Measurements from ENCODE around the gene CFTR.
"Not testable (repeated sequence)": the region's sequence is repeated elsewhere in the genome, so short reads cannot be mapped to it uniquely, and the experiment has no call there.

CFTR gene

GRCh38 chr7:117682681-117683385 lies 203.0 kb downstream of the CFTR start:
- in situ Hi-C loops (cut with MboI; ENCODE audit: low sequenced_read_pairs), result no loop called here

DNA sequence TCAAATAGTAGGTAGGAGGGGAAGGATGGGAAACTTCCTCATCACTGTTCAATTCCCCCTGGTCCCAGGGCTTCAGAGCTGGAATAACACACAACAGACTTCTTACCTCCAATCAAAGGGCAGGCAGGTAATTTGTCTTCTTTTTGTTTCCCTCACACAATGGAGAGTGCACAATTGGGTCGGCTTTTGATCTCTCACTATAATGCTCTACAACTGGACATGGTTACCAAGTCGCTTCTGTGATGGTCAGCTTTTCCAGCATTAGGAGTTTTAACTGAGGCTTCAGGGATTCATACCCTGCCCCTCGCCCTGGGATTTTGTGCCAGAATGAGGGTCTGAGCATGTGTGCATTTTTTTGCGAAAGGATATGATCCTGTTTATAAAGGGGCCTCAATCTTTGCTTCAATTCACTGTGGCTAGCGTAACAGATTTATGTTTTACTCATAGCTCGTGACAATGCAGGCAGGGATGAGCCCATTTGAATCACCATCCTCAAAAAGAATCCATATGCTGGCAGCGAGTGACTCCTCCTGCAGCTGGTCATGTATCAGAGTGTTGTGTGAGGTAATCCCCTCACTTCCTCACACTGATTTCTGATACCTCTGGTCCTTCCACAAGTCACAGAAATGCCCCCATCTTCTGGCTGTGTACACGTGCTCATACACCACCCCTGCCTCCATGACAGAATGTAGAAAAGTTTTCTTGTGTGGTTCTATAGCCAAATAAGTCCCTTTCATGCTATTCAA lies 203.8 kb downstream of the CFTR start:
- in situ Hi-C loops (cut with MboI; ENCODE audit: low sequenced_read_pairs), result no loop called here

DNA sequence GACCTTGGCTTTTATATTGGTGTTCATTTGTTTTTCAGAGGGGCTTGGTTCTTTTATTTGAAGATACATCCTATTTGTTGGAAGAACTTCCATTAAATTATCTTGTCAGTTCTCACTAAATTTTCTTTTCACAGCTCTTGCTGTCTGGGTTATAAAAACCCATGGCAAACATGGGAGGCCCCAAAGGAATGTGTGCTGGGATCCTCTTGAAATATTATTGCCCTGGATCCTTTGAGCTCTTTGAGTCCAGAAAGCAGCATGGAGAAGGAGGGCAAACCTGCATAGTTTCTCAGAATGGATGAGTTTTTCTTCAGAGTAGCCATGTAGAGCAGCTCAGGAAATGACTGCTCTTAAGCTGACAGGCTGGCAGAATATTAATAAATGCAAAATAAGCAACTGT lies 206.0 kb downstream of the CFTR start:
- in situ Hi-C loops (cut with MboI; ENCODE audit: low sequenced_read_pairs), result no loop called here

GRCh38 chr7:117686311-117686935 lies 206.6 kb downstream of the CFTR start:
- in situ Hi-C loops (cut with MboI; ENCODE audit: low sequenced_read_pairs), result no loop called here

DNA sequence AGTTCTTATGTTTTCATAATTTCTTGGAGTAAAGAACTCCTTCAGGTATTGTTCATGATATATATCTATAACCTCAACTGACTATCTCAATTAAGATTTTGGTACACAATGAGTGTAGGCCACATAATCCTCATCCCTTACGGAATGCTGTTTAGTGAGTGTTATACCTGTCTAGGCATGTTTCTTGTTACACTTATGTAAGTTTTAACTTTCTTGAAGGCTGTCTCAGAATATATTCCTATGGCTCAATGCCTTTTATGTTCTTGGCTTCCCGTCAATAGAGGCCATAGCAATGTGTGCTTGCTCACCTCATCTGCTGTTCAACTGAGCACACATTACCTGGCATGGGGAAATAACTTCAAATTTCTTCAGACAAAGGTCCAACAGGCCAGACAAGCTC lies 208.3 kb downstream of the CFTR start:
- in situ Hi-C loops (cut with MboI; ENCODE audit: low sequenced_read_pairs), result no loop called here

GRCh38 chr7:117689406-117689805 lies 209.6 kb downstream of the CFTR start:
- in situ Hi-C loops (cut with MboI; ENCODE audit: low sequenced_read_pairs), result no loop called here

DNA sequence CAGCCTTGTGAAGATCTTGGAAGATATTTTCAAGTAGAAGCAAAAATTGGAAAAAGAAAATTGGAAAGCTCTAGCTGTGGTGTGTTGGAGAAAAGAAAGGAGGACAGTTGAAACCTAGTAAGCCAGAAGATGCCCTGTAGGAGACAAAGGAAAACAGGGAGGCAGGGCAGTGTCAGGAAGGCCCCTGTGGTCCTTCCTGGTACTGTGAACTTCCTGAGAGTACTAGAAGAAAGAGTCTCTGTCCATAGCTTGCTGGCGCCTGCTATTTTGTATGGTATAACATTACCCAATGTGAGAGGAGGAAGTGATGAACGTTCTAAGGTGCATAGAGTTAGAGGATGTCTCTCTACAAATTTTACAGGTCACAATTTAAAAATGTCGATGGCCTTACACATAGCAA lies 210.3 kb downstream of the CFTR start:
- in situ Hi-C loops (cut with MboI; ENCODE audit: low sequenced_read_pairs), result no loop called here

DNA sequence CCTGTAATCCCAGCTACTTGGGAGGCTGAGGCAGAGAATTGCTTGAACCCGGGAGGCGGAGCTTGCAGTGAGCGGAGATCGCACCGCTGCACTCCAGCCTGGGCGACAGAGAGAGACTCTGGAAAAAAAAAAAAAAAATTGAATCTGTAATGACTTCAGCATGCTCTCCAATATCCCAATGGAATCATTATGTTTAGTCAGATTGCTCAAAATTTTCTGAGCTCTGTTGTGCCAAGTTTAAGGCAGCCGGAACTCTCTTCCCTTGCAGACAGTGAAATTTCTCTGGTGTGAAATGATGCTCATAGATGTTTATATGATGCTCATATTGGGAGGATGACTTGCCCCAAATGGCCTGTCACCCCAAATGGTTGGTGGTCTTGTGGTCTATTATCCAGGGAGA lies 212.5 kb downstream of the CFTR start:
- in situ Hi-C loops (cut with MboI; ENCODE audit: low sequenced_read_pairs), result no loop called here

DNA sequence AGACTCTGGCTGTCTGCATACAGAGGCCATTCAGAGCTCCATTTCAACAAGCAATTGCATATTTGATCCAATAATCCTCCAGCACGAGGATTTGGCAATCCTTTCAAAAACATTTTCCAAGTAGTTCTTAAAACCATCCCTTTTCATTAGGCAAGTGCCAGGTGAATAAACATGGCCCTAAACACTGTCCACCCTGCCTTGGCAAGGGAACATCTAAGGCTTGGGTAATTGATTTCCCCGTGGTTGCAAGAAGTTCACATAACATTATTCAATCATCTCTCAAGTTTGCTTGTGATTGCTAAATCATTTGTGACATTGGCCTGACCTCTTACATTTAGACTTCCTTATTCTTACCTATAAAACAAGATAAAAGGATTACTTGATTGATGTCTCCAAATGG lies 218.2 kb downstream of the CFTR start:
- in situ Hi-C loops (cut with MboI; ENCODE audit: low sequenced_read_pairs), result no loop called here

GRCh38 chr7:117704063-117704462 lies 224.2 kb downstream of the CFTR start:
- in situ Hi-C loops (cut with MboI; ENCODE audit: low sequenced_read_pairs), result no loop called here

DNA sequence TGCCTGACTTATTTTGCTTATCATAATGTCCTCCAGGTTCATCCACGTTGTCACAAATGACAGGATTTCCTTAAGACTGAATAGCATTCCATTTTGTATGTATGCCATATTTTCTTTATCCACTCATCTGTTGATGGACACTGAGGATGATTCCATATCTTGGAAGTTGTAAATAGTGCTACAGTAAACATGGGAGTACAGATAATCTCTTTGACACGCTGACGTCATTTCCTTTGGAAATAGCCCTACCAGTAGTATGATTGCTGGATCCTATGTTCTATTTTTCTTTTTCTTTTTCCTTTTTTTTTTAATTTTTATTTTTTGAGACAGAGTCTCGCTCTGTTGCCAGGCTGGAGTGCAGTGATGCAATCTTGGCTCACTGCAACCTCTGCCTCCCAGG lies 225.8 kb downstream of the CFTR start:
- in situ Hi-C loops (cut with MboI; ENCODE audit: low sequenced_read_pairs), result no loop called here

DNA sequence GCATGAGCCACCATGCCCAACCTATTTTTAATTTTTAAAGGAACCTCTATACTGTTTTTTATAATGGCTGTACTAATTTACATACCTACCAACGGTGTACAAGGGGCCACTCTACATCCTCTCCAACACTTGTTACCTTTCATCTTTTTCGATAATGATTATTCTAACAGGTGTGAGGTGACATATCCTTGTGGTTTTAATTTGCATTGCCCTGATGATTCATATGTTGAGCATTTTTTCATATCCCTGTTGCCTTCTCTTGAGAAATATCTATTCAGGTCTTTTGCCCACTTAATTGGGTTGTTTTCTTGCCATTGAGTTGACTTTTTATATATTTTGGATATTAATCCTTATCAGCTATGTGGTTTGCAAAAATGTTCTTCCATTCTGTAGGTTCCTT lies 226.4 kb downstream of the CFTR start:
- in situ Hi-C loops (cut with MboI; ENCODE audit: low sequenced_read_pairs), result no loop called here

DNA sequence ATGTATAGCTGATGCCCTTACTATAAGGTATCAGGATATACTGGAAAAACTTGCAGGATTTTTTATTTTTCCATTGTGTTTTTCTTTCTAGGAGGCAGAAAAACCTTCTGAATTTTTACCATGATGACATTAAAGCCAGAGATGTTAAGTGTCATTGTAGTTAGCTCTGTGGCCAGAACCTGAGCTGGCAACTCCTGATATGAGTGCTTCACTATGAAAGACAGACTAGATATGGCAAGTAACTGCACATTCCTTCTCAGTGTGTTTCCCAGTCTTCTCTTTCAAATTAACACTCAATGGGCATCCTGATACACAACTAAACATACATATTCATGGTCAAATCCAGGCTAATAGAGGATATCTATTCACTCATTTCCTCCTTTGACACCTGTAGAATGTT lies 227.3 kb downstream of the CFTR start:
- in situ Hi-C loops (cut with MboI; ENCODE audit: low sequenced_read_pairs), result no loop called here

DNA sequence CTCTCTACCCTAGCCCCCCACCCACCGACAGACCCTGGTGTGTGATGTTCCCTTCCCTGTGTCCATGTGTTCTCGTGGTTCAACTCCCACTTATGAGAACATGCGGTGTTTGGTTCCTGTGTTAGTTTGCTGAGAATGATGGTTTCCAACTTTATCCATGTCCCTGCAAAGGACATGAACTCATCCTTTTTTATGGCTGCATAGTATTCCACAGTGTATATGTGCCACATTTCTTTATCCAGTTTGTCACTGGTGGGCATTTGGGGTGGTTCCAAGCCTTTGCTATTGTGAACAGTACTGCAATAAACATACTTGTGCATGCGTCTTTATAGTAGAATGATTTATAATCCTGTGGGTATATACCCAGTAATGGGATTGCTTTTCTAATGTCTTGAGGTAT lies 228.3 kb downstream of the CFTR start:
- in situ Hi-C loops (cut with MboI; ENCODE audit: low sequenced_read_pairs), result not testable (repeated sequence)

GRCh38 chr7:117711556-117711955 lies 231.7 kb downstream of the CFTR start:
- in situ Hi-C loops (cut with MboI; ENCODE audit: low sequenced_read_pairs), result no loop called here

GRCh38 chr7:117715784-117716445 lies 236.1 kb downstream of the CFTR start:
- in situ Hi-C loops (cut with MboI; ENCODE audit: low sequenced_read_pairs), result no loop called here

- in situ Hi-C loops (cut with MboI; ENCODE audit: low sequenced_read_pairs), result no loop called here
Measured at GRCh38 chr7:117716707-117717299, 237.0 kb downstream of the CFTR start.

GRCh38 chr7:117717357-117717756 lies 237.5 kb downstream of the CFTR start:
- in situ Hi-C loops (cut with MboI; ENCODE audit: low sequenced_read_pairs), result no loop called here
